ENCODE measurements around the gene PHRF1. TPM values are rescaled to one million over a fixed set of nuclear protein-coding genes. Genes with fewer than 3 reads are reported as not detected.

PHRF1 gene
- total and polyA plus RNA-seq, 2 donors (not counting 3 experiments of a cell fraction or from before 2014, with no cell fraction given), result 14.2 to 39.4 TPM

DNA sequence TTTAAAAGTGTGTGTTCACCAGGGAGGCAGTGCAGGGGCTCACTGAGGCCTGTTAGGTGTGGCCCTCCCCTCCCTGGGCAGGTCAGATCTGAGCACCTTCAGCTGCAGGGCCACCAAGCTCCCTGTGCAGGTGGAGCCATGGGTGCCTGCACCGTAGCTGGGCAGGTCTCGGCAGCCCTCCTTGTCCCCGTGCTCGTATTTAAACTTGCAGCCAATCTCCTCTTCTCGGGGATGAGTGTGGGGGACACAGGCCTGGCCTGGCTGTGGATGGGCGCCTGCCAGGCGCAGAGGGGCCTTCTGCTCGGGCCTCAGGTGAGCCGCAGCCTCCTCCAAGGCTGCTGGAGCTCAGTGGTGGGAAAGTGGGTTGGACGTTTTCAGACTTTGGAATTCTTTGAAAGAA lies 19.1 kb downstream of the PHRF1 start:
- Histone ChIP-seq H3K9ac (replicated peaks; ENCODE audit: extremely low read depth, insufficient read depth, low read length) (no peak overlapping the region), H2AFZ (ENCODE audit: low read depth, low read length) (no peak overlapping the region), H3K79me2 (ENCODE audit: control insufficient read depth, insufficient read depth, low read length) (no peaks in the 10 kb centered on the region), H4K20me1 (replicated peaks; ENCODE audit: control insufficient read depth, extremely low read depth, insufficient read depth, low read length) (no peaks in the 10 kb centered on the region), H3K4me3 (replicated peaks in 1 of 3; ENCODE audit: insufficient read depth in 1 of 3, low read depth in 1 of 3, low read length in 3 of 3) (no peak overlapping the region), H3K4me1 (ENCODE audit: control insufficient read depth, extremely low read depth, insufficient read depth, low read length) (no peaks in the 10 kb centered on the region), H3K27me3 (ENCODE audit: control insufficient read depth in 2 of 2, insufficient read depth in 2 of 2, low read length in 2 of 2) (no peaks in the 10 kb centered on the region), H3K36me3 (ENCODE audit: control insufficient read depth in 2 of 2, extremely low read depth in 1 of 2, insufficient read depth in 2 of 2, low read length in 2 of 2) (peaks cover 25 to 50% of the 10 kb centered on the region in 2 experiments), H3K4me2 (ENCODE audit: insufficient read depth, low read length) (no peak overlapping the region), H3K27ac (ENCODE audit: insufficient read depth, low read depth, low read length) (no peak overlapping the region), H3K9me1 (replicated peaks; ENCODE audit: control insufficient read depth, extremely low read depth, insufficient read depth, low read length) (no peaks in the 10 kb centered on the region), H3K9me3 (replicated peaks; ENCODE audit: control insufficient read depth, insufficient read depth, low read length) (no peaks in the 10 kb centered on the region)
- no TSS peak for BruUV-seq (replicated peaks)
- POLR2A ChIA-PET, result no interaction called here
- CTCF ChIA-PET, result no interaction called here
- FAIRE-seq (no peak), DNase-seq (ENCODE audit: low read depth, low spot score) (no peak)
- dilution Hi-C loops (cut with MboI; ENCODE audit: extremely low pct_ligation_motif_present, low sequenced_read_pairs) (no loop called here), intact Hi-C loops (cut with micrococcal nuclease) (no loop called here)
- TF ChIP-seq GATA2 (IDR thresholded peaks at IDR 0.05; ENCODE audit: insufficient read depth, insufficient read length, low read depth, low read length) (no peak), MYC (IDR thresholded peaks at IDR 0.05; ENCODE audit: low read depth, low read length) (no peak), CTCF (IDR thresholded peaks at IDR 0.05; ENCODE audit: extremely low read depth in 1 of 2, insufficient read depth in 1 of 2, low read depth in 1 of 2, low read length in 2 of 2) (no peak), FOS (IDR thresholded peaks at IDR 0.05; ENCODE audit: borderline replicate concordance, insufficient read depth, low read length) (no peak), POLR2AphosphoS5 (IDR thresholded peaks at IDR 0.05; ENCODE audit: insufficient read depth, low read depth, low read length) (no peak), EZH2 (IDR thresholded peaks at IDR 0.05; ENCODE audit: borderline replicate concordance, low read depth, low read length, severe bottlenecking) (no peak), POLR2A (IDR thresholded peaks at IDR 0.05; ENCODE audit: low read depth, low read length) (no peak), MAX (IDR thresholded peaks at IDR 0.05; ENCODE audit: insufficient read depth, insufficient read length) (no peak), JUN (IDR thresholded peaks at IDR 0.05; ENCODE audit: borderline replicate concordance, insufficient read depth, insufficient read length, low read depth) (no peak)
